BJ (cell line): ENCODE data around the gene NAALADL2. TPM values are rescaled to one million over a fixed set of nuclear protein-coding genes. Genes with fewer than 3 reads are reported as not detected.
"Not testable (repeated sequence)": the region's sequence is repeated elsewhere in the genome, so short reads cannot be mapped to it uniquely, and the experiment has no call there.

Experiments
- CTCF ChIA-PET: fragments of 350-600 bp; formaldehyde crosslinking; extraction: SDS; loops from one replicate; lab custom pipeline; 2021; ENCODE audit warnings: antibody characterized with exemption, inconsistent platforms; lab: Yijun Ruan, JAX
- POLR2A ChIA-PET: fragments of 300-600 bp; sonication (Branson Sonifier 250); formaldehyde crosslinking; extraction: SDS; loops from one replicate; lab custom pipeline; 2021; ENCODE audit warnings: antibody characterized with exemption; lab: Charles Lee
- DNase-seq: peaks from one replicate; pipeline ENCODE4 v3.0.0-alpha.2; 2011; ENCODE audit warnings: low read depth
- H3K27me3 ChIP-seq: 2 replicates; pipeline ENCODE4 v1.6.0; 2011; ENCODE audit warnings: low read length; ENCODE audit not compliant: control insufficient read depth, insufficient read depth
- H3K36me3 ChIP-seq: 2 replicates; pipeline ENCODE4 v1.5.1; 2011; ENCODE audit warnings: low read length; ENCODE audit not compliant: control insufficient read depth, insufficient read depth
- H3K4me3 ChIP-seq: 2 replicates; pipeline ENCODE4 v1.5.1; 2011; ENCODE audit warnings: low read depth, mild to moderate bottlenecking, control low read depth, low read length
- polyA plus RNA-seq: library from polyadenylated mRNA; depleted of rRNA; stranded (reverse); fragments of >200 nt; gene quantifications from 2 replicates; pipeline ENCODE4 v1.2.3, GENCODE V29; 2011
- TF ChIP-seq, protein P1 (sequence below): IDR thresholded peaks from 2 replicates; pipeline ENCODE4 v1.5.1; 2011; ENCODE audit warnings: low read depth, mild to moderate bottlenecking, control low read depth, inconsistent platforms, low read length, moderate library complexity; ENCODE audit not compliant: insufficient read depth

Gene NAALADL2
- polyA plus RNA-seq, 1 experiment: 3.6 TPM

- Histone ChIP-seq H3K4me3 (no peak overlapping the region; the same call in 1 of the 2 replicates), H3K27me3 (no peaks in the 10 kb centered on the region), H3K36me3 (no peaks in the 10 kb centered on the region)
- DNase-seq: no peak
- TF ChIP-seq, protein P1, sequence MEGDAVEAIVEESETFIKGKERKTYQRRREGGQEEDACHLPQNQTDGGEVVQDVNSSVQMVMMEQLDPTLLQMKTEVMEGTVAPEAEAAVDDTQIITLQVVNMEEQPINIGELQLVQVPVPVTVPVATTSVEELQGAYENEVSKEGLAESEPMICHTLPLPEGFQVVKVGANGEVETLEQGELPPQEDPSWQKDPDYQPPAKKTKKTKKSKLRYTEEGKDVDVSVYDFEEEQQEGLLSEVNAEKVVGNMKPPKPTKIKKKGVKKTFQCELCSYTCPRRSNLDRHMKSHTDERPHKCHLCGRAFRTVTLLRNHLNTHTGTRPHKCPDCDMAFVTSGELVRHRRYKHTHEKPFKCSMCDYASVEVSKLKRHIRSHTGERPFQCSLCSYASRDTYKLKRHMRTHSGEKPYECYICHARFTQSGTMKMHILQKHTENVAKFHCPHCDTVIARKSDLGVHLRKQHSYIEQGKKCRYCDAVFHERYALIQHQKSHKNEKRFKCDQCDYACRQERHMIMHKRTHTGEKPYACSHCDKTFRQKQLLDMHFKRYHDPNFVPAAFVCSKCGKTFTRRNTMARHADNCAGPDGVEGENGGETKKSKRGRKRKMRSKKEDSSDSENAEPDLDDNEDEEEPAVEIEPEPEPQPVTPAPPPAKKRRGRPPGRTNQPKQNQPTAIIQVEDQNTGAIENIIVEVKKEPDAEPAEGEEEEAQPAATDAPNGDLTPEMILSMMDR: no peak
- ChIA-PET POLR2A (interaction anchor here (0.6 kb wide), 1 partner anchor 194 kb away, joined by 3 read pairs; no protein-coding TSS in a partner anchor), CTCF (interaction anchor here (1.2 kb wide), 1 partner anchor 11 kb away, joined by 3 read pairs; no protein-coding TSS in a partner anchor)
These were observed 667.1 kb downstream of the NAALADL2 start for GRCh38 chr3:175526191-175526590.

GRCh38 chr3:175526609-175527280 lies 667.6 kb downstream of the NAALADL2 start:
- DNase-seq: no peak
- Histone ChIP-seq H3K4me3 (peak overlapping the region; percentile 9), H3K27me3 (no peaks in the 10 kb centered on the region), H3K36me3 (no peaks in the 10 kb centered on the region)
- ChIA-PET POLR2A (no interaction called here), CTCF (interaction anchor here (1.2 kb wide), 1 partner anchor 11 kb away, joined by 3 read pairs; no protein-coding TSS in a partner anchor)
- TF ChIP-seq, protein P1: no peak

DNA sequence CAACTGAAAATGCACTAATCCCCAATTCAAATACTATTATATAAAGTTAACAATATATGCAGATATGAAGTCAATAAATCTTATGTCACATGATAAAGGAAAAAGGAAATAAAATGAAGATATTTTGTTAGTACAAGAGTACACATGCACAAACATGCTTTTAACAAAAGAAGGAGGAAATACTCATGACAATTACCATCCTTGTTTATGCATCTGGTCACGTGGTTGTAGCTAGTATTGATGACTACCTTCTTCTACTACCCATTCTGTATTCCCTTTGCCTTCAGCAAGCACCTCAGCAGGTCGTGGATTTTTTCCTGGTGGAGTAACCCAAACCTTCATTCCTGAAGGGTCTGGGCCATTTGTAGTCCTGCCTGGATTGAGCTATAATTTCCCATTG lies 669.6 kb downstream of the NAALADL2 start:
- DNase-seq, H3K36me3 ChIP-seq, POLR2A ChIA-PET, H3K27me3 ChIP-seq, H3K4me3 ChIP-seq, CTCF ChIA-PET: not testable (repeated sequence)

- no peaks in the 10 kb centered on the region for H3K36me3 ChIP-seq
- ChIA-PET CTCF (no interaction called here), POLR2A (interaction anchor here (0.6 kb wide), 1 partner anchor 1395 kb away, joined by 3 read pairs; no protein-coding TSS in a partner anchor)
- H3K27me3 ChIP-seq: no peaks in the 10 kb centered on the region
- no peak for DNase-seq
- no peak overlapping the region for H3K4me3 ChIP-seq
- TF ChIP-seq, protein P1: no peak
These were observed 676.2 kb downstream of the NAALADL2 start for GRCh38 chr3:175535351-175535750.

DNA sequence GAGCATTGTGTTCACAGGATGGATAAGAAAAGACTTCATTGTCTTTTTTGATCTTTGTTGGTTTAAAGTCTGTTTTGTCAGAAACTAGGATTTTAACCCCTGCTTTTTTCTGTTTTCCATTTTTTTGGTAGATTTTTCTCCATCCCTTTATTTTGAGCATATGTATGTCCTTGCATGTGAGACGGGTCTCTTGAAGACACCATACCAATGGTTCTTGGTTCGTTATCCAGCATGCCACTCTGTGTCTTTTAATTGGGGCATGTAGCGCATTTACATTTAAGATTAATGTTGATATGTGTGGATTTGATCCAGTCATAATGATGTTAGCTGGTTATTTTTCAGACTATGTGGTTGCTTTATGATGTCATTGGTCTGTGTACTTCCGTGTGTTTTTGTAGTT lies 687.0 kb downstream of the NAALADL2 start:
- Histone ChIP-seq H3K27me3 (no peaks in the 10 kb centered on the region), H3K36me3 (no peaks in the 10 kb centered on the region), H3K4me3 (no peak overlapping the region)
- TF ChIP-seq, protein P1: no peak
- DNase-seq: no peak
- POLR2A ChIA-PET: no interaction called here
- CTCF ChIA-PET: interaction anchor here (0.6 kb wide), 1 partner anchor 115 kb away, joined by 3 read pairs; no protein-coding TSS in a partner anchor
